A673 (cell line): Measurements from ENCODE around the gene ANKLE1.

Experiments used
- EZH2 ChIP-seq: fragments of 200-600 bp; sonication (generic); IDR thresholded peaks from 2 replicates; pipeline ENCODE4 v1.6.1; 2017; ENCODE audit warnings: borderline replicate concordance, low read depth, mild to moderate bottlenecking, mixed read lengths, antibody characterized with exemption, low read length; ENCODE audit not compliant: poor library complexity, severe bottlenecking
- TF ChIP-seq, protein P1 (sequence below): fragments of 300-800, 200-600 bp; sonication (generic); conservative IDR thresholded peaks from 2 replicates; pipeline ENCODE4 v1.5.1; 2017; ENCODE audit warnings: low read depth, mild to moderate bottlenecking, antibody characterized with exemption, low read length, moderate library complexity, mixed read lengths

- TF ChIP-seq, protein P1, sequence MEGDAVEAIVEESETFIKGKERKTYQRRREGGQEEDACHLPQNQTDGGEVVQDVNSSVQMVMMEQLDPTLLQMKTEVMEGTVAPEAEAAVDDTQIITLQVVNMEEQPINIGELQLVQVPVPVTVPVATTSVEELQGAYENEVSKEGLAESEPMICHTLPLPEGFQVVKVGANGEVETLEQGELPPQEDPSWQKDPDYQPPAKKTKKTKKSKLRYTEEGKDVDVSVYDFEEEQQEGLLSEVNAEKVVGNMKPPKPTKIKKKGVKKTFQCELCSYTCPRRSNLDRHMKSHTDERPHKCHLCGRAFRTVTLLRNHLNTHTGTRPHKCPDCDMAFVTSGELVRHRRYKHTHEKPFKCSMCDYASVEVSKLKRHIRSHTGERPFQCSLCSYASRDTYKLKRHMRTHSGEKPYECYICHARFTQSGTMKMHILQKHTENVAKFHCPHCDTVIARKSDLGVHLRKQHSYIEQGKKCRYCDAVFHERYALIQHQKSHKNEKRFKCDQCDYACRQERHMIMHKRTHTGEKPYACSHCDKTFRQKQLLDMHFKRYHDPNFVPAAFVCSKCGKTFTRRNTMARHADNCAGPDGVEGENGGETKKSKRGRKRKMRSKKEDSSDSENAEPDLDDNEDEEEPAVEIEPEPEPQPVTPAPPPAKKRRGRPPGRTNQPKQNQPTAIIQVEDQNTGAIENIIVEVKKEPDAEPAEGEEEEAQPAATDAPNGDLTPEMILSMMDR, result no peak
- no peak for TF ChIP-seq EZH2
These were observed 5.1 kb downstream of the ANKLE1 start for GRCh38 chr19:17286752-17287151.
